GM23338 (cell line): ENCODE data around the gene ECSCR. TPM values are rescaled to one million over a fixed set of nuclear protein-coding genes. Genes with fewer than 3 reads are reported as not detected.
"Not testable (repeated sequence)": the region's sequence is repeated elsewhere in the genome, so short reads cannot be mapped to it uniquely, and the experiment has no call there.

Source experiments
- ATAC-seq: fragments of 200-7000 bp; cut with Tn5 transposase; 3 replicates; pipeline ENCODE4 v1.9.1; 2020
- DNase-seq: peaks from one replicate; pipeline ENCODE4 v3.0.0-alpha.2; 2015; ENCODE audit warnings: low spot score
- H2AFZ ChIP-seq: fragments of 200-600 bp; sonication (generic); 2 replicates; pipeline ENCODE4 v1.8.0; 2016; ENCODE audit warnings: antibody characterized with exemption, mild to moderate bottlenecking, moderate library complexity
- H3F3A ChIP-seq: fragments of 200-600 bp; sonication (generic); replicated peaks from 2 replicates; pipeline ENCODE4 v1.8.0; 2017; ENCODE audit warnings: antibody characterized with exemption, mixed run types, low read depth
- H3K27ac ChIP-seq: fragments of 200-600 bp; sonication (generic); 2 replicates; pipeline ENCODE4 v1.6.1; 2016; ENCODE audit warnings: low read depth
- H3K27me3 ChIP-seq: fragments of 200-600 bp; sonication (generic); 2 replicates; pipeline ENCODE4 v1.8.0; 2016; ENCODE audit warnings: mild to moderate bottlenecking, mixed run types, moderate library complexity; ENCODE audit not compliant: insufficient read depth
- H3K36me3 ChIP-seq: fragments of 200-600 bp; sonication (generic); 2 replicates; pipeline ENCODE4 v1.8.0; 2016; ENCODE audit warnings: mild to moderate bottlenecking; ENCODE audit not compliant: insufficient read depth
- H3K4me1 ChIP-seq: fragments of 200-600 bp; sonication (generic); 2 replicates; pipeline ENCODE4 v1.8.0; 2016; ENCODE audit warnings: mild to moderate bottlenecking, moderate library complexity; ENCODE audit not compliant: insufficient read depth
- H3K4me2 ChIP-seq: fragments of 200-600 bp; sonication (generic); 2 replicates; pipeline ENCODE4 v1.7.1; 2017; ENCODE audit warnings: mixed run types
- H3K4me3 ChIP-seq: fragments of 200-600 bp; sonication (generic); 2 replicates; pipeline ENCODE4 v1.6.1; 2016; ENCODE audit warnings: mixed run types
- H3K79me2 ChIP-seq: fragments of 200-600 bp; sonication (generic); replicated peaks from 2 replicates; pipeline ENCODE4 v1.8.0; 2017; ENCODE audit warnings: mild to moderate bottlenecking; ENCODE audit not compliant: insufficient read depth
- H3K9me2 ChIP-seq: fragments of 200-600 bp; sonication (generic); 2 replicates; pipeline ENCODE4 v1.8.0; 2017; ENCODE audit not compliant: insufficient read depth
- H4K20me1 ChIP-seq: fragments of 200-600 bp; sonication (generic); replicated peaks from 2 replicates; pipeline ENCODE4 v1.8.0; 2017; ENCODE audit warnings: mild to moderate bottlenecking; ENCODE audit not compliant: insufficient read depth
- H3K27ac Mint-ChIP-seq: 2 replicates; pipeline ENCODE4 v1.8.0; 2020; ENCODE audit warnings: inconsistent platforms, mild to moderate bottlenecking, moderate library complexity, mixed read lengths
- H3K27me3 Mint-ChIP-seq: 3 replicates; pipeline ENCODE4 v1.8.0; 2022; ENCODE audit warnings: low read depth, mild to moderate bottlenecking, moderate library complexity, mixed read lengths, inconsistent platforms; ENCODE audit not compliant: insufficient read depth, poor library complexity
- H3K36me3 Mint-ChIP-seq: 3 replicates; pipeline ENCODE4 v1.8.0; 2021; ENCODE audit warnings: low read depth, mild to moderate bottlenecking, inconsistent platforms, moderate library complexity, mixed read lengths
- H3K4me1 Mint-ChIP-seq: 3 replicates; pipeline ENCODE4 v1.8.0; 2020; ENCODE audit warnings: mild to moderate bottlenecking, inconsistent platforms, mixed read lengths
- H3K4me3 Mint-ChIP-seq: 3 replicates; pipeline ENCODE4 v1.8.0; 2021; ENCODE audit warnings: moderate library complexity, mild to moderate bottlenecking, inconsistent platforms, mixed read lengths
- H3K9me3 Mint-ChIP-seq: 3 replicates; pipeline ENCODE4 v1.8.0; 2020; ENCODE audit warnings: moderate library complexity, mild to moderate bottlenecking, inconsistent platforms, mixed read lengths
- CREB1 ChIP-seq: fragments of 250-450 bp; sonication (Bioruptor Pico); IDR thresholded peaks from 2 replicates; pipeline ENCODE4 v1.5.0; 2020; ENCODE audit warnings: low read depth, mild to moderate bottlenecking, moderate library complexity
- CTCF ChIP-seq, 2 experiments: fragments of 200-600 bp in 1 of 2; sonication (generic) in 1 of 2; conservative IDR thresholded peaks; 2 replicates each; pipeline versions ENCODE4 v1.5.1 to v1.6.1; 2016 to 2017; ENCODE audit warnings: antibody characterized with exemption in 2 of 2, low read depth in 2 of 2, mild to moderate bottlenecking in 2 of 2, moderate library complexity in 1 of 2
- JUNB ChIP-seq: IDR thresholded peaks from one replicate; pipeline ENCODE4 v1.6.1; 2016; ENCODE audit warnings: antibody characterized with exemption; ENCODE audit not compliant: unreplicated experiment
- NANOG ChIP-seq: IDR thresholded peaks from 2 replicates; pipeline ENCODE4 v1.6.1; 2016; ENCODE audit warnings: antibody characterized with exemption, borderline replicate concordance
- POLR2AphosphoS5 ChIP-seq: IDR thresholded peaks from 2 replicates; pipeline ENCODE4 v1.6.1; 2016; ENCODE audit warnings: antibody characterized with exemption, low read depth
- REST ChIP-seq: IDR thresholded peaks from one replicate; pipeline ENCODE4 v1.6.1; 2018; ENCODE audit warnings: antibody characterized with exemption; ENCODE audit not compliant: unreplicated experiment
- STAT1 ChIP-seq: IDR thresholded peaks from one replicate; pipeline ENCODE4 v1.6.1; 2016; ENCODE audit warnings: antibody characterized with exemption; ENCODE audit not compliant: unreplicated experiment
- ZNF114 ChIP-seq: fragments of 250-450 bp; sonication (Bioruptor Pico); IDR thresholded peaks from 2 replicates; pipeline ENCODE4 v1.5.0; 2020; ENCODE audit warnings: mild to moderate bottlenecking, moderate library complexity
- ZNF331 ChIP-seq: fragments of 250-450 bp; sonication (Bioruptor Pico); IDR thresholded peaks from 2 replicates; pipeline ENCODE4 v1.5.0; 2020; ENCODE audit warnings: low read depth, mild to moderate bottlenecking, moderate library complexity
- polyA plus RNA-seq: library from polyadenylated mRNA; unstranded; fragments of >200 nt; fragmentation: Nextera tagmentation; extraction: Ambion mirVana; gene quantifications from 2 replicates; pipeline ENCODE4 v1.2.1, GENCODE V29; 2016
- total RNA-seq: library from RNA; depleted of rRNA; stranded (reverse); fragments of >200 nt; shearing (Covaris generic); gene quantifications from 2 replicates; pipeline ENCODE4 v1.2.3, GENCODE V29; 2014
- TF ChIP-seq, protein P1 (sequence below): IDR thresholded peaks from 2 replicates; pipeline ENCODE4 v1.6.1; 2016; ENCODE audit warnings: antibody characterized with exemption

Gene ECSCR
- total and polyA plus RNA-seq, 2 experiments from 2014 or later: 2.2 to 2.6 TPM

DNA sequence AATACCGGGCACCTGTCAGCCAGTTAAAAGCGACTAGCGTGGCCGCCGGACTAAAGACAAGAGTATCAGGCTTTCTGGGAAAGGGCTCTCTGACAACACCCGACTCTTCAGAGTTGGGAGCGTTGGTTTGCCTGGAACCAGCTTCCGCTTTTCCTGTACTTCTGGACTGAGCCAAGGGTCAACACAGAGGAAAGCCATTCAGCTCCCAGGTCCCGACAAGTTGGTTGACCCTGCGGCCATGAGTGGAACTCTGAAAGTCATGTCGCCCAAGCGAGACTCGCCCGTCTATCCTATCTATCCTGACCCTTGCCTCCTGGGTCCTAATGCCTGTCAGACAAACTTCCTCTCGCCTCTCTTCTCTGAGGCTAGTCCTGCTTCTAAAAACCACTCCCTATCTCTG is 41.3 kb upstream of the ECSCR start:
- Histone ChIP-seq H3K4me3 (peak overlapping the region; percentile 49), H3K4me1 (peaks cover 23% of the 10 kb centered on the region), H3K4me2 (peak overlapping the region; percentile 74), H2AFZ (peak overlapping the region; percentile 80)
- H3K27me3 ChIP-seq, H3K9me2 ChIP-seq, H3K9me3 Mint-ChIP-seq, H3K27ac ChIP-seq, H3K36me3 Mint-ChIP-seq, H3F3A ChIP-seq, H3K36me3 ChIP-seq, H4K20me1 ChIP-seq, H3K27me3 Mint-ChIP-seq, ATAC-seq, H3K79me2 ChIP-seq, H3K27ac Mint-ChIP-seq: not testable (repeated sequence)
- H3K4me3 Mint-ChIP-seq: peak overlapping the region; percentile 53
- H3K4me1 Mint-ChIP-seq: peaks cover 26% of the 10 kb centered on the region
- peak; percentile 55 for DNase-seq
- peak; percentile 46 for TF ChIP-seq POLR2AphosphoS5

DNA sequence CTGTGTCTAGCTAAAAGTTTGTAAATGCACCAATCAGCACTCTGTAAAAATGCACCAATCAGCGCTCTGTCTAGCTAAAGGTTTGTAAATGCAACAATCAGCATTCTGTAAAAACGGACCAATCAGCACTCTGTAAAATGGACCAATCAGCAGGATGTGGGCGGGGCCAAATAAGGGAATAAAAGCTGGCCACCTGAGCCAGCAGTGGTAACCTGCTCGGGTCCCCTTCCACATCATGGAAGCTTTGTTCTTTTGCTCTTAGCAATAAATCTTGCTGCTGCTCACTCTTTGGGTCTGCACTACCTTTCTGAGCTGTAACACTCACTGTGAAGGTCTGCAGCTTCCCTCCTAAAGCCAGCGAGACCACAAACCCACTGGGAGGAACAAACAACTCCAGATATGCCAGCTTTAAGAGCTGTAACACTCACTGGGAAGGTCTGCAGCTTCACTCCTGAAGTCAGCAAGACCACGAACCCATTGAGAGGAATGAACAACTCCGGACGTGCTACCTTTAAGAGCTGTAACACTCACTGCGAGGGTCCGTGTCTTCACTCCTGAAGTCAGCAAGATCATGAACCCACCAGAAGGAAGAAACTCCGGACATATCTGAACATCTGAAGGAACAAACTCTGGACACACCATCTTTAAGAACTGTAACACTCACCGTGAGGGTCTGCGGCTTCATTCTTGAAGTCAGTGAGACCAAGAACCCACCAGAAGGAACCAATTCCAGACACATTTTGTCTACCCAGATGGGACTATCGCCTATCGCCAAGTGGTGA is 40.7 kb upstream of the ECSCR start:
- H4K20me1 ChIP-seq, H3K9me2 ChIP-seq, DNase-seq, ATAC-seq, H3K36me3 ChIP-seq, H3K27me3 ChIP-seq, H3K79me2 ChIP-seq, H3K27me3 Mint-ChIP-seq, H3F3A ChIP-seq, H3K27ac Mint-ChIP-seq, H3K36me3 Mint-ChIP-seq, H3K9me3 Mint-ChIP-seq, H3K27ac ChIP-seq: not testable (repeated sequence)
- Mint-ChIP-seq H3K4me1 (peaks cover 26% of the 10 kb centered on the region), H3K4me3 (peak overlapping the region; percentile 53; the same call in 1 of the 3 replicates)
- Histone ChIP-seq H3K4me3 (peak overlapping the region; percentile 49; the same call in 1 of the 2 replicates), H3K4me1 (peaks cover 23% of the 10 kb centered on the region), H3K4me2 (peak overlapping the region; percentile 74), H2AFZ (peak overlapping the region; percentile 80)
- TF ChIP-seq ZNF114 (CRISPR knock-in tag): peak; percentile 96; the same call in 1 of the 2 replicates

GRCh38 chr5:139501381-139501780 is 38.8 kb upstream of the ECSCR start:
- H3K4me1 Mint-ChIP-seq: peaks cover 26% of the 10 kb centered on the region
- peaks cover 23% of the 10 kb centered on the region for H3K4me1 ChIP-seq
- no peak for ATAC-seq
- TF ChIP-seq CTCF (conservative IDR thresholded peaks at IDR 0.05; ENCODE audit: low read depth in 2 of 2): no peak
- TF ChIP-seq JUNB: no peak
- TF ChIP-seq CREB1 (CRISPR knock-in tag): no peak
- TF ChIP-seq REST: no peak
- TF ChIP-seq, protein P1, sequence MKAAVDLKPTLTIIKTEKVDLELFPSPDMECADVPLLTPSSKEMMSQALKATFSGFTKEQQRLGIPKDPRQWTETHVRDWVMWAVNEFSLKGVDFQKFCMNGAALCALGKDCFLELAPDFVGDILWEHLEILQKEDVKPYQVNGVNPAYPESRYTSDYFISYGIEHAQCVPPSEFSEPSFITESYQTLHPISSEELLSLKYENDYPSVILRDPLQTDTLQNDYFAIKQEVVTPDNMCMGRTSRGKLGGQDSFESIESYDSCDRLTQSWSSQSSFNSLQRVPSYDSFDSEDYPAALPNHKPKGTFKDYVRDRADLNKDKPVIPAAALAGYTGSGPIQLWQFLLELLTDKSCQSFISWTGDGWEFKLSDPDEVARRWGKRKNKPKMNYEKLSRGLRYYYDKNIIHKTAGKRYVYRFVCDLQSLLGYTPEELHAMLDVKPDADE: no peak
- no peak for TF ChIP-seq ZNF331 (CRISPR knock-in tag)
- TF ChIP-seq STAT1: no peak
- TF ChIP-seq NANOG: no peak

More at GRCh38 chr5:139501381-139501780, 38.8 kb upstream of the ECSCR start:
- Histone ChIP-seq H3K27ac (no peak overlapping the region), H3F3A (no peaks in the 10 kb centered on the region), H3K27me3 (no peaks in the 10 kb centered on the region), H3K9me2 (no peaks in the 10 kb centered on the region), H3K36me3 (no peaks in the 10 kb centered on the region), H3K79me2 (no peaks in the 10 kb centered on the region), H2AFZ (no peak overlapping the region), H4K20me1 (no peaks in the 10 kb centered on the region), H3K4me3 (no peak overlapping the region), H3K4me2 (no peak overlapping the region)
- H3K4me3 Mint-ChIP-seq: no peak overlapping the region
- peaks cover 10% of the 10 kb centered on the region for H3K27me3 Mint-ChIP-seq
- H3K27ac Mint-ChIP-seq: no peak overlapping the region
- DNase-seq: no peak
- peaks cover 7% of the 10 kb centered on the region; the same call in 1 of the 3 replicates for H3K36me3 Mint-ChIP-seq
- H3K9me3 Mint-ChIP-seq: peaks cover 9% of the 10 kb centered on the region; the same call in 2 of the 3 replicates
